ENCODE data around the gene PARP15. TPM values are rescaled to one million over a fixed set of nuclear protein-coding genes. Genes with fewer than 3 reads are reported as not detected.
"Not testable (repeated sequence)": the region's sequence is repeated elsewhere in the genome, so short reads cannot be mapped to it uniquely, and the experiment has no call there.

Gene PARP15
- 2.9 TPM for total RNA-seq
- long read RNA-seq, partial matches to known transcripts, result 0 of 1 reads
- long read RNA-seq, other reads (novel, unspliced or antisense), result 1 of 1 reads

GRCh38 chr3:122577409-122578031 lies at the start of gene PARP15:
Gene PARP15 (plus strand): TSS chr3:122577650. CDS start chr3:122577668, 18 bp downstream.
- DNase-seq (ENCODE audit: low spot score), result no peak

- no peak for DNase-seq (ENCODE audit: low spot score)
These were observed 47.3 kb upstream of the PARP15 start for GRCh38 chr3:122530164-122530563.

- no peak for DNase-seq (ENCODE audit: low spot score)
These were observed 44.0 kb upstream of the PARP15 start for GRCh38 chr3:122533480-122533879.

DNA sequence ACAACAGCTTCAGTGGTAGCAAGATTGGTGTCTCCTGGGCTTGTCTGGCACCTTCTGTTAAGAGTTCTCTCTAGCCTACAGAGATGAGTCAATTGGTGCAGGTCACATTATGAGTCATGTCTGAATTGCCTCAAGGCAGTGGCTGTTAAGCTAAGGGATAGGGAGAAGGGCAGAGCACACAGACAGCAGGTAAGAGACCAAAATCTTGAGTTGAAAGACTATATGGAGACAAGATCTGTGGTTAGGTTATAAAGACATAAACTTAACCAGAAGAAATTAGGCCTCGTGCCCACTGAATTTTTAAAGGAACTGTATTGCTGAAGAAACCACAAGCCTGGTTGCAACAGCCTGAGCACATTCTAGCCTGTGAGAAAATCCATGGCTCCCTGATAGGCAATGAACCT lies 43.5 kb upstream of the PARP15 start:
- DNase-seq (ENCODE audit: low spot score), result no peak

DNA sequence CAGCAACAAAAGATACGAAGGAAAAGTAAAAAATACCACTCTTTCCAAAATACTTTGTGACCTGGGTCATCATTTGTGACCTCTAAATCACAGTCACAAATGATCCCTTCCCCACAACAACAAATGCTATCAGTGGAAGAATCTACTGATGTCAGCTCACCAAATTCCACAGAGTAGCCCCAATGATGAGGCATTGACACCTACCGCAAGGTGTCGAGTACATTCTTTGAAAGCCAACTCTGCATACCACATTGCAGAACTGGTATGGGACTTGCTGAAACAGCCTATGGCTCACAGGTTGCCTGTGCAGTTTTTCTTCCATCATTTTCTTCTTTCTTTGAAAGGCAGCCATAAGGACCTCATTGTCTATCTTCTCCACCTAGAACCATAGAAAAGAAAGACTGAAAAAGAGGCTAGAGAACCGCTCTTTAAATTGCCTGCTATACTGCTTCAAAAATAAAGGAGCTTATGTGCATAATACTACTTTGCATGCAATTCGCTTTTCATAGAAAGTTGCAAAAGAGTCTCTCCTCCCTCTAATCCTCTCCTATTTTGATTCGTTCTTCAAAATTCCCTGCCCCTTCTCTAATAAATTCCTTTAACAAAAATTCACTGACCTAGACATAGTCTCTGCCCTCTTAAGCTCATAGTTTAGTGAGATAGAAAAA lies 41.4 kb upstream of the PARP15 start:
- DNase-seq (ENCODE audit: low spot score), result no peak

DNA sequence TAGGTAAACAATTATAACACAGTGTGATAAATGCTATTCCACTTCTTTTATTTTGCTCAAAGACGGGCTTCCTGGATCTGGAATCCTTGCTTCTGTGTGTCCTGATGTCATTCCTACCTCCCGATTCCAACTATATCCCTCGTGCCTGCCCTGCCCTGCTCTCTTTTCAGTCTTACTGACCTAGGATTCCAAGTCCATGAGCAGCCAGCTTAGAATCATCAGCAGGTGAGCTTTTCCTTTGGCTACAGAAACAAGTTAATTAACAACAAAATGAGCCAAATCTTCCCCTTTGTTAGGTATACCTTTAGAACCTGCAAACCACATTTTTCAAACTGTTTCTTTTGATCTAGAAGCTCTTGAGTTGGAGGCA lies 40.8 kb upstream of the PARP15 start:
- no peak for DNase-seq (ENCODE audit: low spot score)

GRCh38 chr3:122538956-122539490 lies 38.4 kb upstream of the PARP15 start:
- DNase-seq (ENCODE audit: low spot score), result no peak

DNA sequence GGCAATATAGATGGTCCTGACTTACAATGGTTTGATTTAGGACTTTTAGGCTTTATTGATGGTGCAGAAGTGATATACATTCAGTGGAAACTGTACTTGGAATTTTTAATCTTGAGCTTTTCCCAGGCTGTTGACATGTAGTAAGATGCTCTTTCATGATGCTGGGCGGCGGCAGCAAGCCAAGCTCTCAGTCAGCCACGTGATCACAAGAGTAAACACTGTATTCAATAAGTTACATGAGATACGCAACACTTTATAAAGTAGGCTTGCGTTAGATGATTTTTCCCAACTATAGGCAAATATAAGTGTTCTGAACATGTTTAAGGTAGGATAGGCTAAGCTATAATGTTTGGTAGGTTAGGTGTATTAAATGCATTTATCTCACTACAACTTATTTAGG lies 31.3 kb upstream of the PARP15 start:
- no peak for DNase-seq (ENCODE audit: low spot score)

DNA sequence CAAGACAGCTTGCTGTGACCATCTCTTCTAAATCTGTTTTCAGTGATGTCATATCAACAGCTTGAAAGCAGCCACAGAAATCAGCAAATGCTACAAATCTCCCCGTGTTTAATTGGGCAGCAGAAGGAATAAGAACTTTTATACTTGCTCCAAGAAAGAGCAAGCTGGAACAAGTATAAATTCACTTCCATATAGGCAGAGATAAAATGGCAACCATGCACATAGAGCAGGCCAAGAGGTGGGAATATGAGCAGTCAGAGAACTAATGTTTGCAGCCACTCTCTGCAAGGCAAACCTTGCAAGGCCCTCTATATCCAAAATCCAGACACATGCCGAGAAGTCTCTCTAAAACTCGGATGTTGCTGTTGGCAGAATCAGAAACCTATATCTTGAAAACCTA lies 29.4 kb upstream of the PARP15 start:
- DNase-seq (ENCODE audit: low spot score), result no peak

GRCh38 chr3:122548619-122549018 lies 28.8 kb upstream of the PARP15 start:
- no peak for DNase-seq (ENCODE audit: low spot score)

- no peak for DNase-seq (ENCODE audit: low spot score)
These were observed 24.3 kb upstream of the PARP15 start for GRCh38 chr3:122553171-122553570.

- no peak for DNase-seq (ENCODE audit: low spot score)
These were observed 22.0 kb upstream of the PARP15 start for GRCh38 chr3:122555275-122556071.

DNA sequence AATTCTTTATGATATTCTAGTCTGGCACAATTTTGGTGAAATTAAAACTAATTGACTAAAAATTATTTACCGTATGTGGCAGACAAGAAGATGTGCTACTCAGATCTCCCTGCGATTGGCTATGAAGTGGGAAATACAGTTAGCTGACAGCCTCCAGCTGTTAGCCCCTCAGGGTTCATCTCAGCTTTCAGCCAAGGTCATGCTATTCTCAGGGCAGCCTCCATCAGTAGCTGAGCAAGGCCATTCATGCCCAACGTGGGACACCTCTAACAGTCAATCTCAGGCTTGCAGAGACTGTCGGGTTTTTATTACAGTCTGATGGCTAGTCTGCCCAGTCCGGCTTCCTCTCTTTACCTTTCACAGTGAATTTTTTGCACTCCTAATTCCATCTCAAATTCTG lies 20.1 kb upstream of the PARP15 start:
- no peak for DNase-seq (ENCODE audit: low spot score)

DNA sequence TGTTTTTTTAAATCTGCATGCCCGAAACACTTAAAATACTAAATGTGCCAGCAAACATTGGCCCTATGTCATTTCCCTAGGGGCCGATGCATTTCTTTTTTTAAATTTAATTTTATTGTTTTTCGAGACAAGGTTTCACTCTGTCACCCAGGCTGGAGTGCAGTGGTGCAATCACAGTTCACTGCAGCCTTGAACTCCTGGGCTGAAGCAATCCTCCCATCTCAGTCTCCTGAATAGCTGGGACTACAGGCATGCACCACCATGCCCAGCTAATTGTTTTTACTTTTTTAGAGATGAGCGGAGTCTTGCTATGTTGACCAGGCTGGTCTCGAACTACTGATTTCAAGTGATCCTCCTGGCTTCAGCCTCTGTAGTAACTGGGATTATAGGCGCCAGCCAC lies 18.8 kb upstream of the PARP15 start:
- no peak for DNase-seq (ENCODE audit: low spot score)

- DNase-seq (ENCODE audit: low spot score), result no peak
These were observed 17.5 kb upstream of the PARP15 start for GRCh38 chr3:122559906-122560305.

DNA sequence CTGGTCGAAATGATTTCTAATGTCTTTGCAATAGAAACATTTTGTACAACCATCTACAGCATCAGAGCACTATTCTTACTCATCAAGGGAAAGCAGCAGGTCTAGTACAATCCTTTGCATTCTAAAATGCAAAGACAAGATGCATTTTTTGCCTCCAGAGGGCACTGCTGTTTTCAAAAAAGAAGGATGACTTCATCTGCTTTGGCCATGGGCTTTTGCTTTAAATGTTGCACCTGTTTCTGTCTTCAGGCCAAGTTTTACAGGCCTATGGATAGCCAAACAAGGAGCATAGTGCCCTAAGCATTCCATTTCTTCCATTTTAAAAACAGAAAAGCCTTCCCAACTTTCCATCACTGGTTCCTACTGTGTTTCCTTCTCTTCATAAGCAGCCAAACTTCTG lies 16.8 kb upstream of the PARP15 start:
- no peak for DNase-seq (ENCODE audit: low spot score)

DNA sequence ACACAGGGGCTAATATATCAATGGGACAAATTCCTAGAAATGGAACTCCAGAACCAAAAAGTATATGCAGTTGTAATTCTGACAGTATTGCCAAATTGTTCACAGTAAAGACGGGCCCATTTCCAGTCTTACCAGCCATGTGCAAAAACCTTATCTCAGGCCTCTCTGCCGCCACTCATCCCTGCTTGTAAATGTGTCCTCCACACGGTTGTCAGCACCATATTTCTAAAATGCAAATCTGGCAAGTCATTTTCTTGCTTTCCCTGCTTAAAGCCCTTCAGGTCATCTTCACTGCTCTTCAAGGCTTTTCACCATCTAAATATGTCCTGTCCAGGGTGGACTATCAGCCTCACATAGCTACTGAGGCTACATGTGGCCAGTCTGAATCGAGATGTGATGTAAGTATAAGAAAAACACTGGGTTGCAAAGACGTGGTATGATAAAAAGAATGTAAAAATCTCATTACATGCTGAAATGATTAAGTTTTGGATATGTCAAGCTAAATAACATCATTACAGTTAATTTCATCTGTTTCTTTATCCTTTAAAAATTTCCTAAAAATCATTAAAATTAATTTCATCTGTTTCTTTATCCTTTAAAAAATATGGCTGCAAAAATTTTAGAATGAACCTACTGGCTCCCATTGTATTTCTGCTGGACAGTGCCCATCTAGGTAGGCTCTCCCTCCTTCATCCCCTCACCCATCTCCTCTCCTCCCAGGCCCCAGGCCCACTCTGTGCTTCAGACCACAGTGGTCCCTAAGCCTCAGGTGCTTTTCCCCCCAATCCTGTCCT lies 14.3 kb upstream of the PARP15 start:
- DNase-seq (ENCODE audit: low spot score), result no peak

DNA sequence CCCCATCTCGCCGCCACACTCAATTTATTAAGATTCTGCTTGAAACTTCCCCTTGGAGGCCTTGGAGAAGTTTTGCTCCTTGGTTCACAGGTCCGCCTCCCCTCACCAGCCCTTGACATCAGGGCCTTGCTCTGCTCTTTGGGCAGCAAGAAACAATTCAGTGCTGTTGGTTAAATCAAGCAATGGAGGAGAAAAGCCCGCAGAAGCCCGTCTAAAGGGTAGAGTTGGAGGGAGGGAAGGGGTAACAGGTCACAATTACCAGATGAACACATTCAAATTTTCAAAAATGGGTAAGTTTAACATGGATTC lies 13.8 kb upstream of the PARP15 start:
- DNase-seq (ENCODE audit: low spot score), result no peak

DNA sequence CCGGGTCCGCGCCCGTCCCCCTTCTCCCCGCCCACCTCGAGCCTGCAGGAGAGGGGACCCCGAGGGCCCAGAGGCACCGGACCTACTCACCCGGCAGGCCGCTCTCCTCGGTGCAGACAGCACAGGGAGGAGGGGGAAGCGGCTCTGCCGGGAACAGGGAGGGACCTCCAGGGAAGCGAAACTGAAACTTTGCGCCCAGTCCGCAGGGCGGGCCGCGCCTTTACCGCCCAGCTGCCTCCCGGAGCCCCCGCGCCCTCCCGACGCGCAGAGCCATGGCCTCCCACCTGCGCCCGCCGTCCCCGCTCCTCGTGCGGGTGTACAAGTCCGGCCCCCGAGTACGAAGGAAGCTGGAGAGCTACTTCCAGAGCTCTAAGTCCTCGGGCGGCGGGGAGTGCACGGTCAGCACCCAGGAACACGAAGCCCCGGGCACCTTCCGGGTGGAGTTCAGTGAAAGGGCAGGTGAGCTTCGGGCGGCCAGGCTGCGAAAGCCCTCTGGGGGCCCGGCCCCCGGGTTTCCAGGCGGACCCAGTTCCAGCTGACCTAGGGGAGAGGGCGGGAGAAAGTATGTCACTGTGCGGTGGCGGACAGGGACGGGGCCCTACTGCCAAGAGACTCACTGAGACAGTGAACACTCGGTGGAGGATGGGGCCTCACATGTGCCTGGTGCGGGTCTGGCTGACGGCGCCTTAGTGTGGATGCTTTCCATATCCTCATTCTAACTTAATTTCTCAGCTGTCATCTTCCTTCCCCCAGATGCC lies 13.1 kb upstream of the PARP15 start, which contains the start of the genes DTX3L and PARP9:
TSS of gene DTX3L (plus strand) at position 184 of the 758 bp plus-strand sequence. CDS start at position 273, 89 bp downstream.
TSS of gene PARP9 (minus strand) at position 146 of the 758 bp plus-strand sequence. CDS start 4,680 bp downstream, outside the sequence.
- DNase-seq (ENCODE audit: low spot score), result peak; percentile 95

DNA sequence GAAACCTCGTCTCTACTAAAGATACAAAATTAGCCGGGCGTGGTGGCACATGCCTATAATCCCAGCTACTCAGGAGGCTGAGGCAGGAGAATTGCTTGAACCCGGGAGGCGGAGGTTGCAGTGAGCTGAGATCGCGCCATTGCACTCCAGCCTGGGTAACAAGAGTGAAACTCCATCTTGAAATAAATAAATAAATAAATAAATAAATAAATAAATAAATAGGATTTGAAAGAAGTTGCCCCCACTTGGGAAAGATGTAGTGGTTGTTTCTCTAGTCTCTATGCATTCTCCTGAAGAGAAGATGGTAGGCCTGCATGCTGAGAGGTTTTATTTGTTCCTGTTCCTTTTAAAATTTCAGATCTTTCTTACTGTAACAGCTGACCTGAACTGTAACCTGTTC lies 9.3 kb upstream of the PARP15 start:
- not testable (repeated sequence) for DNase-seq (ENCODE audit: low spot score)

Measured in mesenteric fat pad (tissue), 1 donor.